HEK293 (cell line): Measurements from ENCODE around the gene KIRREL3.

ENCODE experiments used
- CTCF ChIA-PET: fragments of 350-600 bp; formaldehyde crosslinking; extraction: SDS; loops from one replicate; lab custom pipeline; 2021; ENCODE audit warnings: antibody characterized with exemption; lab: Yijun Ruan, JAX
- POLR2A ChIA-PET: fragments of 300-600 bp; formaldehyde crosslinking; extraction: SDS; loops from one replicate; lab custom pipeline; 2020; ENCODE audit warnings: antibody characterized with exemption, inconsistent platforms; lab: Yijun Ruan, JAX
- H3K27ac ChIP-seq: fragments of 200-500 bp; sonication (Bioruptor generic); 2 replicates; pipeline ENCODE4 v1.5.1; 2014; ENCODE audit warnings: low read depth, low read length, control low read depth, inconsistent platforms; ENCODE audit errors: extremely low read depth
- H3K36me3 ChIP-seq, 2 experiments: fragments of 200-500 bp in 1 of 2; sonication (Bioruptor generic) in 1 of 2; 1 replicate in 1 of 2; 2 replicates in 1 of 2; pipeline ENCODE4 v1.5.1; 2014 to 2017; ENCODE audit warnings: inconsistent platforms in 2 of 2, low read length in 2 of 2; ENCODE audit not compliant: control insufficient read depth in 2 of 2, insufficient read depth in 1 of 2
- H3K4me1 ChIP-seq: fragments of 200-500 bp; sonication (Bioruptor generic); 2 replicates; pipeline ENCODE4 v1.5.1; 2014; ENCODE audit warnings: mild to moderate bottlenecking, low read length, inconsistent platforms; ENCODE audit not compliant: control insufficient read depth, insufficient read depth
- H3K4me3 ChIP-seq: 2 replicates; pipeline ENCODE4 v1.5.1; 2011; ENCODE audit warnings: low read depth, mild to moderate bottlenecking, control low read depth, low read length, moderate library complexity
- H3K9me3 ChIP-seq: fragments of 200-500 bp; sonication (Bioruptor generic); 2 replicates; pipeline ENCODE4 v1.5.1; 2014; ENCODE audit warnings: low read depth, low read length, inconsistent platforms; ENCODE audit not compliant: control insufficient read depth, insufficient read depth
- EGR2 ChIP-seq: fragments of 450-650 bp; formaldehyde crosslinking; IDR thresholded peaks from 2 replicates; pipeline ENCODE4 v1.5.1; 2016; ENCODE audit warnings: low read depth, missing biosample characterization, missing genetic modification characterization
- HOXC10 ChIP-seq: sonication (generic); formaldehyde crosslinking; IDR thresholded peaks from 2 replicates; pipeline ENCODE4 v1.8.1; 2023; ENCODE audit warnings: mild to moderate bottlenecking, missing genetic modification reagents
- MZF1 ChIP-seq: fragments of 450-650 bp; formaldehyde crosslinking; IDR thresholded peaks from 2 replicates; pipeline ENCODE4 v1.5.1; 2017; ENCODE audit warnings: missing biosample characterization, missing genetic modification characterization, borderline replicate concordance
- PRDM4 ChIP-seq: fragments of 450-650 bp; formaldehyde crosslinking; IDR thresholded peaks from 2 replicates; pipeline ENCODE4 v1.5.1; 2017; ENCODE audit warnings: missing biosample characterization, missing genetic modification characterization
- REPIN1 ChIP-seq: fragments of 450-650 bp; formaldehyde crosslinking; IDR thresholded peaks from 2 replicates; pipeline ENCODE4 v1.5.1; 2017; ENCODE audit warnings: missing biosample characterization, missing genetic modification characterization, low read depth
- ZBTB17 ChIP-seq: fragments of 450-650 bp; formaldehyde crosslinking; IDR thresholded peaks from 2 replicates; pipeline ENCODE4 v1.5.1; 2016; ENCODE audit warnings: missing biosample characterization, missing genetic modification characterization
- ZFP69B ChIP-seq: fragments of 450-650 bp; formaldehyde crosslinking; IDR thresholded peaks from 2 replicates; pipeline ENCODE4 v1.5.1; 2016; ENCODE audit warnings: missing biosample characterization, missing genetic modification characterization
- ZNF140 ChIP-seq: fragments of 450-650 bp; formaldehyde crosslinking; IDR thresholded peaks from 2 replicates; pipeline ENCODE4 v1.5.1; 2016; ENCODE audit warnings: missing biosample characterization, missing genetic modification characterization
- ZNF148 ChIP-seq: fragments of 450-650 bp; formaldehyde crosslinking; IDR thresholded peaks from 2 replicates; pipeline ENCODE4 v1.5.0; 2017; ENCODE audit warnings: missing biosample characterization, missing genetic modification characterization, borderline replicate concordance
- ZNF169 ChIP-seq: fragments of 450-650 bp; formaldehyde crosslinking; IDR thresholded peaks from 2 replicates; pipeline ENCODE4 v1.5.1; 2016; ENCODE audit warnings: missing biosample characterization, missing genetic modification characterization
- ZNF175 ChIP-seq: fragments of 450-650 bp; formaldehyde crosslinking; IDR thresholded peaks from 2 replicates; pipeline ENCODE4 v1.5.1; 2016; ENCODE audit warnings: missing biosample characterization, missing genetic modification characterization
- ZNF223 ChIP-seq: fragments of 450-650 bp; formaldehyde crosslinking; IDR thresholded peaks from 2 replicates; pipeline ENCODE4 v1.5.1; 2016; ENCODE audit warnings: missing biosample characterization, missing genetic modification characterization
- ZNF239 ChIP-seq: fragments of 450-650 bp; formaldehyde crosslinking; IDR thresholded peaks from 2 replicates; pipeline ENCODE4 v1.5.1; 2016; ENCODE audit warnings: missing biosample characterization, missing genetic modification characterization
- ZNF280D ChIP-seq: fragments of 450-650 bp; formaldehyde crosslinking; IDR thresholded peaks from 2 replicates; pipeline ENCODE4 v1.5.1; 2016; ENCODE audit warnings: missing biosample characterization, missing genetic modification characterization
- ZNF341 ChIP-seq: fragments of 450-650 bp; formaldehyde crosslinking; IDR thresholded peaks from 2 replicates; pipeline ENCODE4; 2016; ENCODE audit warnings: low read depth, missing biosample characterization, missing genetic modification characterization
- ZNF362 ChIP-seq: fragments of 450-650 bp; formaldehyde crosslinking; IDR thresholded peaks from 2 replicates; pipeline ENCODE4 v1.5.1; 2016; ENCODE audit warnings: missing biosample characterization, missing genetic modification characterization
- ZNF529 ChIP-seq: fragments of 450-650 bp; formaldehyde crosslinking; IDR thresholded peaks from 2 replicates; pipeline ENCODE4 v1.5.1; 2017; ENCODE audit warnings: missing genetic modification characterization, missing biosample characterization; ENCODE audit not compliant: insufficient replicate concordance
- ZNF558 ChIP-seq: fragments of 450-650 bp; formaldehyde crosslinking; IDR thresholded peaks from 2 replicates; pipeline ENCODE4 v1.5.1; 2016; ENCODE audit warnings: missing biosample characterization, missing genetic modification characterization
- ZNF596 ChIP-seq: fragments of 450-650 bp; IDR thresholded peaks from 2 replicates; pipeline ENCODE4 v1.5.0; 2018; ENCODE audit warnings: missing biosample characterization, mild to moderate bottlenecking, missing genetic modification characterization, moderate library complexity
- ZNF654 ChIP-seq: fragments of 450-650 bp; formaldehyde crosslinking; IDR thresholded peaks from 2 replicates; pipeline ENCODE4 v1.5.1; 2016; ENCODE audit warnings: low read depth, missing biosample characterization, missing genetic modification characterization
- ZNF830 ChIP-seq: fragments of 450-650 bp; IDR thresholded peaks from 2 replicates; pipeline ENCODE4 v1.5.0; 2018; ENCODE audit warnings: missing biosample characterization, missing genetic modification characterization, low read depth, mild to moderate bottlenecking, moderate library complexity
- TF ChIP-seq, protein P1 (sequence below): fragments of 450-650 bp; IDR thresholded peaks from 2 replicates; pipeline ENCODE4 v1.5.1; 2018; ENCODE audit warnings: missing biosample characterization, missing genetic modification characterization

KIRREL3 gene

GRCh38 chr11:126686938-126687337, 313.6 kb downstream of the KIRREL3 start:
- Histone ChIP-seq H3K4me3 (no peak overlapping the region), H3K36me3 (no peaks in the 10 kb centered on the region), H3K4me1 (no peaks in the 10 kb centered on the region), H3K9me3 (no peaks in the 10 kb centered on the region), H3K27ac (no peak overlapping the region)
- ChIA-PET CTCF (no interaction called here), POLR2A (no interaction called here)
- TF ChIP-seq REPIN1 = no peak
- no peak for TF ChIP-seq ZNF558 (tag by site-specific recombination)
- no peak for TF ChIP-seq HOXC10 (CRISPR knock-in tag)
- no peak for TF ChIP-seq ZNF239 (tag by site-specific recombination)

DNA sequence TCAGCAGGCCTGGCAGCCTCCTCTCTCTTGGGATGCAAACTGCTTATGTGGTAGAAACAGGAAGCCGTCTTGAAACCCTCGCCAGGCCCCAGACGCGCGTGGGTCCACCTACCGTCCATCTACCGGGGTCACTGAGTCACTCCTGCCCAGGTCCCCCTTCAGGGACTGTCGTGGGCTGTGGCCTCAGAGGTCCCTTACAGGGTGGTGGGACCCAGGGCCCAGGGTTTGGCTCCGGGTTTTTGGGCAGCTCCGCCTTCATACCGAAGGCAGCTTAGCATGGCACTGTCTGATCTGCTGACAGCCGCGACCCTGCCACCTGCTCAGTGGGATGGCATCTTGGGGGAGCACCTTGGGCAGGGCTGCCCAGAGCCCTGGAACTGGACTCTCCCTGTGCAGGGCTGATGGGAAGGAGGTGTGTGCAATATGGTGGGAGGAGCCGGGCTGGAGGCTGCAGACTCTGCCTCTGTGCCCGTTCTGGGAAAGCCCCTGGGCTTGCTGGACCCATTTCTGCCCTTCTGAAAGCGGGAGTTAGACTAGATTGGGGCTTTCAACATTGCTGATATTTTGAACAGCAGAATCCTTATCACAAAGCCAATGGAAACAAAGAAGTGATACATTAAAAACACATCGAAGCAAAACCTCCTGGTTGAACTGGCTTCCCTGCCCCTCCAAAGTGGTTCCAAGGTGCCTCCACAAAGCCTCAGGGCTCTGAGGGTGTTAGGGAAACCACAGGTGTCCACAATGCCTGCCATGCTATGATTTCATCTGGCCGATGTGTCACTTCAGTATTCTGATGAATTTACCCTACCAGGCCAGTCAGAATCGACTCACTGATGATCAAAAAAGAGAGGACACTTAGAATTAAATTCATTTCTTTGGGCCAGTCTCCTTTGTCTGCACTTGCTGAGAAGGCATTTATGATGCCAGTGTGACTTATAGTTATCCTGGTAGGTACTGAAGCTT, 316.5 kb downstream of the KIRREL3 start:
- Histone ChIP-seq H3K36me3 (no peaks in the 10 kb centered on the region), H3K9me3 (no peaks in the 10 kb centered on the region), H3K4me3 (no peak overlapping the region), H3K4me1 (no peaks in the 10 kb centered on the region), H3K27ac (no peak overlapping the region)
- ChIA-PET POLR2A (no interaction called here), CTCF (no interaction called here)
- TF ChIP-seq ZNF175 (tag by site-specific recombination) (no peak), ZNF169 (no peak), ZFP69B (tag by site-specific recombination) (no peak), ZNF341 (no peak), ZNF148 (tag by site-specific recombination) (no peak), ZNF280D (tag by site-specific recombination) (no peak), EGR2 (tag by site-specific recombination) (no peak), ZNF529 (no peak), ZNF654 (tag by site-specific recombination) (no peak), ZNF223 (tag by site-specific recombination) (no peak), MZF1 (tag by site-specific recombination) (no peak), ZNF596 (tag by site-specific recombination) (no peak), PRDM4 (tag by site-specific recombination) (no peak), ZNF362 (tag by site-specific recombination) (no peak), ZNF830 (no peak), ZNF140 (tag by site-specific recombination) (no peak), ZBTB17 (no peak)
- TF ChIP-seq, protein P1, sequence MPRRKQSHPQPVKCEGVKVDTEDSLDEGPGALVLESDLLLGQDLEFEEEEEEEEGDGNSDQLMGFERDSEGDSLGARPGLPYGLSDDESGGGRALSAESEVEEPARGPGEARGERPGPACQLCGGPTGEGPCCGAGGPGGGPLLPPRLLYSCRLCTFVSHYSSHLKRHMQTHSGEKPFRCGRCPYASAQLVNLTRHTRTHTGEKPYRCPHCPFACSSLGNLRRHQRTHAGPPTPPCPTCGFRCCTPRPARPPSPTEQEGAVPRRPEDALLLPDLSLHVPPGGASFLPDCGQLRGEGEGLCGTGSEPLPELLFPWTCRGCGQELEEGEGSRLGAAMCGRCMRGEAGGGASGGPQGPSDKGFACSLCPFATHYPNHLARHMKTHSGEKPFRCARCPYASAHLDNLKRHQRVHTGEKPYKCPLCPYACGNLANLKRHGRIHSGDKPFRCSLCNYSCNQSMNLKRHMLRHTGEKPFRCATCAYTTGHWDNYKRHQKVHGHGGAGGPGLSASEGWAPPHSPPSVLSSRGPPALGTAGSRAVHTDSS (tag by site-specific recombination) = no peak
